HG02678 (cell line): ENCODE results near the gene PGAM5.

ENCODE experiments used
- ATAC-seq: cut with Tn5 transposase; IDR thresholded peaks from one replicate; pipeline ENCODE4 v1.9.1; 2021; ENCODE audit warnings: mild to moderate bottlenecking, moderate library complexity; ENCODE audit not compliant: unreplicated experiment

PGAM5 gene

GRCh38 chr12:132710405-132711079 lies at the start of gene PGAM5:
Gene PGAM5 (plus strand): TSS chr12:132710842. CDS start chr12:132710877, 35 bp downstream.
- peak; percentile 90 for ATAC-seq

GRCh38 chr12:132660996-132661395 lies 49.6 kb upstream of the PGAM5 start:
- no peak for ATAC-seq

GRCh38 chr12:132661972-132662371 lies 48.7 kb upstream of the PGAM5 start:
- no peak for ATAC-seq

GRCh38 chr12:132662901-132663755 lies 47.5 kb upstream of the PGAM5 start:
- no peak for ATAC-seq

GRCh38 chr12:132664206-132665148 lies 46.2 kb upstream of the PGAM5 start:
- ATAC-seq = no peak

GRCh38 chr12:132665149-132665491 lies 45.5 kb upstream of the PGAM5 start:
- ATAC-seq = no peak

- ATAC-seq = no peak
Observed at GRCh38 chr12:132665794-132666193, 44.8 kb upstream of the PGAM5 start.

GRCh38 chr12:132668191-132669088 lies 42.2 kb upstream of the PGAM5 start:
- no peak for ATAC-seq

- ATAC-seq = no peak
Observed at GRCh38 chr12:132669166-132669879, 41.3 kb upstream of the PGAM5 start.

- no peak for ATAC-seq
Observed at GRCh38 chr12:132672116-132672515, 38.5 kb upstream of the PGAM5 start.

GRCh38 chr12:132672678-132673077 lies 38.0 kb upstream of the PGAM5 start:
- ATAC-seq = no peak

GRCh38 chr12:132673288-132674179 lies 37.1 kb upstream of the PGAM5 start:
- ATAC-seq = no peak

- no peak for ATAC-seq
Observed at GRCh38 chr12:132674561-132674960, 36.1 kb upstream of the PGAM5 start.

GRCh38 chr12:132675757-132676432 lies 34.7 kb upstream of the PGAM5 start:
- no peak for ATAC-seq

GRCh38 chr12:132677492-132677891 lies 33.1 kb upstream of the PGAM5 start:
- ATAC-seq = no peak

- ATAC-seq = no peak
Observed at GRCh38 chr12:132685400-132685799, 25.2 kb upstream of the PGAM5 start.

- ATAC-seq = peak; percentile 4
Observed at GRCh38 chr12:132686825-132687210, 23.8 kb upstream of the PGAM5 start.
